HepG2 (cell line): ENCODE data around the gene CISTR. TPM values are rescaled to one million over a fixed set of nuclear protein-coding genes. Genes with fewer than 3 reads are reported as not detected.

ENCODE experiments used
- ATAC-seq: fragments of 200-7000 bp; cut with Tn5 transposase; 3 replicates; pipeline ENCODE4 v1.9.1; 2020; ENCODE audit warnings: mild to moderate bottlenecking, moderate library complexity
- BruUV-seq: library from RNA; stranded (reverse); fragments of 400-500 nt; replicated peaks from 2 replicates; lab custom pipeline; 2021; lab: Mats Ljungman, UMichigan
- CTCF ChIA-PET: fragments of 300-600 bp; formaldehyde crosslinking; extraction: SDS; loops from one replicate; lab custom pipeline; 2021; ENCODE audit warnings: low total read pairs, inconsistent platforms, low intra/inter-chr PET ratio; lab: Yijun Ruan, JAX
- POLR2A ChIA-PET: fragments of 350-600 bp; sonication (Branson Sonifier 250); formaldehyde crosslinking; loops from one replicate; lab custom pipeline; 2020; ENCODE audit warnings: antibody characterized with exemption, inconsistent platforms; lab: Yijun Ruan, JAX
- DNase-seq: peaks from one replicate; pipeline ENCODE4 v3.0.0-alpha.2; 2015; ENCODE audit warnings: low spot score
- FAIRE-seq: peaks from 3 replicates; lab custom pipeline; 2011; peaks lifted over from hg19 to GRCh38; lab: Jason Lieb, UNC
- H2AFZ ChIP-seq: one replicate; pipeline ENCODE4 v1.6.1; 2011; ENCODE audit warnings: low read length, inconsistent platforms
- H3K27ac ChIP-seq: fragments of 300-600 bp; 3 replicates; pipeline ENCODE4 v1.8.0; 2011; ENCODE audit warnings: mixed run types, mild to moderate bottlenecking, mixed read lengths, low read length, inconsistent platforms; ENCODE audit not compliant: insufficient read depth; ENCODE audit errors: extremely low read length
- H3K27me3 ChIP-seq, 2 experiments: fragments of 200-600 bp in 1 of 2; 2 replicates in 1 of 2; 3 replicates in 1 of 2; pipeline versions ENCODE4 v1.6.0 to v1.8.0; 2011; ENCODE audit warnings: low read length in 2 of 2, mild to moderate bottlenecking in 2 of 2, moderate library complexity in 2 of 2, inconsistent platforms in 1 of 2; ENCODE audit not compliant: insufficient read depth in 2 of 2, control insufficient read depth in 1 of 2
- H3K36me3 ChIP-seq, 2 experiments: fragments of 200-600 bp in 1 of 2; replicated peaks in 1 of 2; 2 replicates in 1 of 2; 3 replicates in 1 of 2; pipeline versions ENCODE4 v1.5.1 to v1.8.0; 2011; ENCODE audit warnings: low read length in 2 of 2, inconsistent platforms in 1 of 2; ENCODE audit not compliant: insufficient read depth in 2 of 2, control insufficient read depth in 1 of 2
- H3K4me1 ChIP-seq: 2 replicates; pipeline ENCODE4 v1.5.1; 2012; ENCODE audit warnings: low read length, inconsistent platforms; ENCODE audit not compliant: insufficient read depth
- H3K4me2 ChIP-seq: 2 replicates; pipeline ENCODE4 v1.6.0; 2011; ENCODE audit warnings: low read depth, low read length, inconsistent platforms
- H3K4me3 ChIP-seq, 3 experiments: fragments of 200-600 bp in 1 of 3; sonication (generic), shearing (Covaris generic) in 1 of 3; replicated peaks in 1 of 3; 2 replicates each; pipeline ENCODE4 v1.5.1; 2011 to 2016; ENCODE audit warnings: low read length in 3 of 3, inconsistent platforms in 2 of 3, low read depth in 2 of 3, mild to moderate bottlenecking in 2 of 3, control low read depth in 1 of 3, mixed read lengths in 1 of 3; ENCODE audit not compliant: insufficient read depth in 1 of 3
- H3K79me2 ChIP-seq: one replicate; pipeline ENCODE4 v1.6.1; 2011; ENCODE audit warnings: low read length, inconsistent platforms; ENCODE audit not compliant: insufficient read depth
- H3K9ac ChIP-seq: 2 replicates; pipeline ENCODE4 v1.6.0; 2011; ENCODE audit warnings: mild to moderate bottlenecking, low read depth, low read length, inconsistent platforms; ENCODE audit not compliant: insufficient read depth
- H3K9me3 ChIP-seq: 2 replicates; pipeline ENCODE4 v1.5.1; 2012; ENCODE audit warnings: mild to moderate bottlenecking, low read length
- H4K20me1 ChIP-seq: 2 replicates; pipeline ENCODE4 v1.6.0; 2011; ENCODE audit warnings: inconsistent platforms, mild to moderate bottlenecking, low read length, moderate library complexity; ENCODE audit not compliant: insufficient read depth
- REL ChIP-seq: sonication (generic); formaldehyde crosslinking; conservative IDR thresholded peaks from 2 replicates; pipeline ENCODE4 v1.8.0; 2022; ENCODE audit warnings: mild to moderate bottlenecking, missing genetic modification reagents, moderate library complexity
- SOX13 ChIP-seq, 3 experiments: fragments of 450-650 bp in 1 of 3; sonication (generic) in 1 of 3; formaldehyde crosslinking in 1 of 3; IDR thresholded peaks in 2 of 3; conservative IDR thresholded peaks in 1 of 3; 2 replicates each; pipeline versions ENCODE4 v1.5.0 to v1.6.1; 2016 to 2020; ENCODE audit warnings: antibody characterized with exemption in 1 of 3, mild to moderate bottlenecking in 1 of 3, missing compliant biosample characterization in 1 of 3, missing genetic modification reagents in 1 of 3, moderate library complexity in 1 of 3
- SRSF1 ChIP-seq: fragments of 200-400 bp; formaldehyde crosslinking; optimal IDR thresholded peaks from 2 replicates; pipeline ENCODE3; 2017; ENCODE audit warnings: mild to moderate bottlenecking, low read depth, low read length, moderate library complexity
- THAP11 ChIP-seq: IDR thresholded peaks from 2 replicates; pipeline ENCODE4 v1.6.1; 2016; ENCODE audit warnings: missing biosample characterization, missing genetic modification reagents
- ZNF33A ChIP-seq: sonication (generic); formaldehyde crosslinking; IDR thresholded peaks from 2 replicates; pipeline ENCODE4 v1.5.1; 2020; ENCODE audit warnings: missing genetic modification reagents, mild to moderate bottlenecking, moderate library complexity, borderline replicate concordance
- ZNF382 ChIP-seq: sonication (generic); formaldehyde crosslinking; IDR thresholded peaks from 2 replicates; pipeline ENCODE4 v1.5.0; 2020; ENCODE audit warnings: missing genetic modification reagents, mild to moderate bottlenecking, borderline replicate concordance
- ZNF615 ChIP-seq: sonication (generic); formaldehyde crosslinking; IDR thresholded peaks from 2 replicates; pipeline ENCODE4 v1.5.0; 2020; ENCODE audit warnings: mild to moderate bottlenecking, missing genetic modification reagents, borderline replicate concordance
- ZNF672 ChIP-seq: sonication (generic); formaldehyde crosslinking; IDR thresholded peaks from 2 replicates; pipeline ENCODE4 v1.8.1; 2022; ENCODE audit warnings: missing genetic modification reagents
- ZNF768 ChIP-seq: sonication (generic); formaldehyde crosslinking; IDR thresholded peaks from 2 replicates; pipeline ENCODE4 v1.4.0; 2020; ENCODE audit warnings: missing genetic modification reagents
- ZNF776 ChIP-seq: sonication (generic); formaldehyde crosslinking; IDR thresholded peaks from 2 replicates; pipeline ENCODE4 v1.4.0; 2020; ENCODE audit warnings: mild to moderate bottlenecking, missing genetic modification reagents
- WGBS: methylation state at CpG from one replicate; pipeline ENCODE4 v1.1.6; 2017; ENCODE audit warnings: low lambda C conversion rate; 5-methylcytosine and 5-hydroxymethylcytosine counted together
- in situ Hi-C: cut with HindIII; loops from 2 replicates; pipeline ENCODE4 v1.10.0; 2017; ENCODE audit warnings: low pct_unique_long_range_greater_than_20kb; ENCODE audit not compliant: extremely low pct_ligation_motif_present
- intact Hi-C: fragments of 100-400 bp; cut with micrococcal nuclease; formaldehyde crosslinking; loops from one replicate; pipeline ENCODE4 v1.10.0; 2022; ENCODE audit not compliant: unreplicated experiment
- polyA plus RNA-seq, 8 experiments: library from polyadenylated mRNA; depleted of rRNA in 3 of 8; stranded (reverse) in 7 of 8; unstranded in 1 of 8; fragments of >200 nt; fragmentation: Illumina TruSeq in 4 of 8; extraction: Trizol in 4 of 8; gene quantifications; 2 replicates each; pipeline versions ENCODE4 v1.2.1 to v1.2.3, GENCODE V29; 2011 to 2016; ENCODE audit warnings: low read depth in 4 of 8, missing spikeins in 1 of 8, mixed read lengths in 1 of 8; ENCODE audit not compliant: insufficient read depth in 1 of 8
- total RNA-seq, 5 experiments: library from RNA; depleted of rRNA; stranded (reverse); fragments of >200 nt; fragmentation: Illumina TruSeq; extraction: Trizol; gene quantifications; 2 replicates each; pipeline ENCODE4 v1.2.3, GENCODE V29; 2016; ENCODE audit warnings: low read depth in 1 of 5
- TF ChIP-seq, protein P1 (sequence below): sonication (generic); formaldehyde crosslinking; IDR thresholded peaks from 2 replicates; pipeline ENCODE4 v1.4.0; 2020; ENCODE audit warnings: missing genetic modification reagents, mild to moderate bottlenecking, borderline replicate concordance
- TF ChIP-seq, protein P2 (sequence below): IDR thresholded peaks from 2 replicates; pipeline ENCODE4 v1.6.1; 2016

The CISTR gene
- total and polyA plus RNA-seq, 2 of the 13 experiments (the other 11 are each of a cell fraction or from before 2014, with no cell fraction given) = not detected

DNA sequence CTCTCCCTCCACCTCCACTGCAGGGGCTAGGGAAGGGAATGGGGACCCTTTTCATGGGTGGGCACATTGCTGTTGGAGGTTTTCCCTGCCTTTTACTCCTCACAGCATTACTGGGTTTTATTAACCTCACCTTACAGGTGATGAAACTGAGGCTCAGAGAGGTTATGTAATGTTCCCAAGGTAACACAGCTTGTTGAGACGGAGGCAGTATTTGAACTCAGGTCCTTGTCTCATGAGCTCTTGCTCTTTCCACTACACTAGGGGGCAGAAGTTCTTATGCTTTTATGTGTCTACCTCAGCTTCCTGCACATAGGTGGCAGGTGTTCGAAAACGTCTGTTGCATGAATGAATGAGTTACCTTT, 11.7 kb downstream of the CISTR start:
- no peak for FAIRE-seq
- TF ChIP-seq ZNF33A (CRISPR knock-in tag) (no peak), ZNF768 (CRISPR knock-in tag) (peak; percentile 74; the same call in 1 of the 2 replicates)
- ChIA-PET POLR2A (interaction anchor here (1.2 kb wide), 1 partner anchor 299 kb away, joined by 3 read pairs; no protein-coding TSS in a partner anchor), CTCF (interaction anchor here (10.1 kb wide), 1 partner anchor 38 kb away, joined by 216 read pairs; no protein-coding TSS in a partner anchor)
- no peak overlapping the region for H2AFZ ChIP-seq
- H3K27me3 ChIP-seq = peaks cover 18 to 87% of the 10 kb centered on the region in 2 experiments; a peak in 4 of 5 replicates
- 39% methylated on average over 3 of the region's 3 CpGs for WGBS
- H3K9ac ChIP-seq = no peak overlapping the region
- in situ Hi-C loops (loop anchor here (5.0 kb wide), 1 partner anchor 38 kb away; no protein-coding TSS in a partner anchor), intact Hi-C loops (no loop called here)
- H3K36me3 ChIP-seq = no peaks in the 10 kb centered on the region
- H3K4me1 ChIP-seq = 0 out of 2 replicates have a peak, but pooled peaks cover 6% of the 10 kb centered on the region
- H4K20me1 ChIP-seq = no peaks in the 10 kb centered on the region
- no peak overlapping the region for H3K4me3 ChIP-seq
- H3K4me2 ChIP-seq = no peak overlapping the region
- no peaks in the 10 kb centered on the region for H3K9me3 ChIP-seq
- H3K27ac ChIP-seq = no peak overlapping the region
- ATAC-seq = no peak
- BruUV-seq = no TSS peak
- DNase-seq = no peak
- H3K79me2 ChIP-seq = no peaks in the 10 kb centered on the region

DNA sequence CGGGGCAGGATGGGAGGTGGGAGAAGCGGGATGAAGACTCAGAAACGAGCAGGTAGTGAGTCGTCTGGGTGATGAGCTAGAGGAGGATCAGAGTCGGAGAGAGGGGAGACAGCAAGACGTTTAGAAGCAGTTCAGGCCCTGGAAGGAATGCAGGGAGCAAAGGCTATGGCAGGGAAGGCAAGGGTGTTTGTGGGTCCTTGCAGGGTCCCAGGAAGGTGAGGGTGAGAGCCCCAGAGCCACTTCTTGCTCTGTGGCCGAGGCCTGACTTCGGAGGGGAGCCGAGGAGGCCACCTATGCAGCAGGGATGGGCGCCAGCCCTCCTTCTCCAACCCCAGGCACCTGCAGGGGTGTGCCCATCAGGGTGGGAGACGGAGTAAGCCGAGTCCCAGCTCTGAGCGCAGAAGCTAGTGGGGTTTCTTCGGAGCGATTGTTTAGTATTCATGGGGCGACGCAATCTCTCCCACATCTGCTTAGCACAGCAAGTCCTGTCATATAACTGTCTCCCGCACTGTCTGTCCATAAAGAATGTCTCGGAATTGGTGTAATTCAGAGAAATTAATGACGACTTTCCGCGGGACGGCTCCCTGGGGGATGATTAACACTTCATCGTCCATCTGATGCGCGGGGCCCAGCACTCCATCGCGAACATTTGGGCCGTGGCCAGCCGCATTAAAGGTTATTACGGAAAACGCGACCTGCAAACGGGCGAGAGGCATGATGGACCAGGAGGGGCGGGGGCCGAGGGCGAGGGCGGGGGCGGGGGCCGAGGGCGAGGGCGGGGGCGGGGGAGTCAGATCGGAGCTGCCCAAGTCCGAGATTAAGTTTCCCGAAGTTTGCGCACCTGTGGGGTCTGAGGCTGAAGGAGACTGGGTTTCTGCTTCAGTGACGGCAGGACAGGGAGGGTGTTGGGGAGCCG, 12.3 kb downstream of the CISTR start:
- BruUV-seq = no TSS peak
- no peaks in the 10 kb centered on the region for H3K36me3 ChIP-seq
- intact Hi-C loops = no loop called here
- H3K4me1 ChIP-seq = 0 out of 2 replicates have a peak, but pooled peaks cover 6% of the 10 kb centered on the region
- FAIRE-seq = no peak
- H4K20me1 ChIP-seq = no peaks in the 10 kb centered on the region
- H2AFZ ChIP-seq = no peak overlapping the region
- H3K9me3 ChIP-seq = no peaks in the 10 kb centered on the region
- no peak overlapping the region for H3K4me3 ChIP-seq
- no peak overlapping the region for H3K27ac ChIP-seq
- H3K27me3 ChIP-seq = peaks cover 18 to 84% of the 10 kb centered on the region in 2 experiments; a peak in 4 of 5 replicates
- POLR2A ChIA-PET = no interaction called here
- WGBS = 23% methylated on average over 41 of the region's 50 CpGs
- CTCF ChIA-PET = interaction anchor here (10.1 kb wide), 1 partner anchor 38 kb away, joined by 216 read pairs; no protein-coding TSS in a partner anchor
- no peaks in the 10 kb centered on the region for H3K79me2 ChIP-seq
- TF ChIP-seq, protein P1, sequence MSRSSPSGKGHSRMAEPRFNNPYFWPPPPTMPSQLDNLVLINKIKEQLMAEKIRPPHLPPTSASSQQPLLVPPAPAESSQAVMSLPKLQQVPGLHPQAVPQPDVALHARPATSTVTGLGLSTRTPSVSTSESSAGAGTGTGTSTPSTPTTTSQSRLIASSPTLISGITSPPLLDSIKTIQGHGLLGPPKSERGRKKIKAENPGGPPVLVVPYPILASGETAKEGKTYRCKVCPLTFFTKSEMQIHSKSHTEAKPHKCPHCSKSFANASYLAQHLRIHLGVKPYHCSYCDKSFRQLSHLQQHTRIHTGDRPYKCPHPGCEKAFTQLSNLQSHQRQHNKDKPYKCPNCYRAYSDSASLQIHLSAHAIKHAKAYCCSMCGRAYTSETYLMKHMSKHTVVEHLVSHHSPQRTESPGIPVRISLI = no peak
- TF ChIP-seq SOX13 (IDR thresholded peaks at IDR 0.05) = no peak
- TF ChIP-seq SOX13 (CRISPR knock-in tag; conservative IDR thresholded peaks at IDR 0.05 in 1 of 2, IDR thresholded peaks at IDR 0.05 in 1 of 2) = no peak
- no peak for TF ChIP-seq ZNF672 (CRISPR knock-in tag)
- TF ChIP-seq REL (CRISPR knock-in tag) = no peak
- TF ChIP-seq ZNF615 = no peak
- TF ChIP-seq THAP11 = no peak
- TF ChIP-seq ZNF382 (CRISPR knock-in tag) = no peak
- no peak for TF ChIP-seq SRSF1
- TF ChIP-seq, protein P2, sequence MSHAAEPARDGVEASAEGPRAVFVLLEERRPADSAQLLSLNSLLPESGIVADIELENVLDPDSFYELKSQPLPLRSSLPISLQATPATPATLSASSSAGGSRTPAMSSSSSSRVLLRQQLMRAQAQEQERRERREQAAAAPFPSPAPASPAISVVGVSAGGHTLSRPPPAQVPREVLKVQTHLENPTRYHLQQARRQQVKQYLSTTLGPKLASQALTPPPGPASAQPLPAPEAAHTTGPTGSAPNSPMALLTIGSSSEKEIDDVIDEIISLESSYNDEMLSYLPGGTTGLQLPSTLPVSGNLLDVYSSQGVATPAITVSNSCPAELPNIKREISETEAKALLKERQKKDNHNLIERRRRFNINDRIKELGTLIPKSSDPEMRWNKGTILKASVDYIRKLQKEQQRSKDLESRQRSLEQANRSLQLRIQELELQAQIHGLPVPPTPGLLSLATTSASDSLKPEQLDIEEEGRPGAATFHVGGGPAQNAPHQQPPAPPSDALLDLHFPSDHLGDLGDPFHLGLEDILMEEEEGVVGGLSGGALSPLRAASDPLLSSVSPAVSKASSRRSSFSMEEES (CRISPR knock-in tag) = no peak
- no peak for TF ChIP-seq ZNF776 (CRISPR knock-in tag)
- ATAC-seq = no peak
- in situ Hi-C loops = loop anchor here (5.0 kb wide), 1 partner anchor 37 kb away; no protein-coding TSS in a partner anchor
- no peak for DNase-seq
- H3K9ac ChIP-seq = no peak overlapping the region
- H3K4me2 ChIP-seq = no peak overlapping the region
